Nephron (organoid): ENCODE measurements around the gene SUCLG1.

ENCODE experiments used
- H3K27ac Mint-ChIP-seq, 3 experiments: 2 replicates each; pipeline ENCODE4 v1.8.0; 2020; ENCODE audit warnings: mixed read lengths in 3 of 3, mild to moderate bottlenecking in 2 of 3, moderate library complexity in 1 of 3
- H3K27me3 Mint-ChIP-seq: 2 replicates; pipeline ENCODE4 v1.8.0; 2021; ENCODE audit warnings: low read depth, mild to moderate bottlenecking, moderate library complexity, mixed read lengths
- H3K36me3 Mint-ChIP-seq: 2 replicates; pipeline ENCODE4 v1.8.0; 2020; ENCODE audit warnings: low read depth, mixed read lengths
- H3K4me1 Mint-ChIP-seq: 2 replicates; pipeline ENCODE4 v1.8.0; 2020; ENCODE audit warnings: mixed read lengths
- H3K4me3 Mint-ChIP-seq, 3 experiments: 2 replicates each; pipeline ENCODE4 v1.8.0; 2020; ENCODE audit warnings: mild to moderate bottlenecking in 3 of 3, mixed read lengths in 3 of 3, moderate library complexity in 2 of 3
- H3K9me3 Mint-ChIP-seq: 2 replicates; pipeline ENCODE4 v1.8.0; 2020; ENCODE audit warnings: mixed read lengths
- CTCF ChIP-seq, 3 experiments: fragments of 200-600 bp; sonication (generic); IDR thresholded peaks; one replicate each; pipeline ENCODE4 v1.5.0; 2021; ENCODE audit warnings: antibody characterized with exemption in 3 of 3; ENCODE audit not compliant: unreplicated experiment in 3 of 3

SUCLG1 gene

GRCh38 chr2:84378960-84379359 lies 80.1 kb downstream of the SUCLG1 start:
- TF ChIP-seq CTCF (IDR thresholded peaks at IDR 0.05; ENCODE audit: unreplicated experiment in 3 of 3), result no peak
- Mint-ChIP-seq H3K27ac (no peak overlapping the region), H3K9me3 (no peaks in the 10 kb centered on the region), H3K36me3 (no peaks in the 10 kb centered on the region), H3K4me3 (no peak overlapping the region), H3K4me1 (no peaks in the 10 kb centered on the region), H3K27me3 (no peaks in the 10 kb centered on the region)

- no peak for TF ChIP-seq CTCF (IDR thresholded peaks at IDR 0.05; ENCODE audit: unreplicated experiment in 3 of 3)
- Mint-ChIP-seq H3K36me3 (no peaks in the 10 kb centered on the region), H3K4me3 (no peak overlapping the region), H3K4me1 (no peaks in the 10 kb centered on the region), H3K27ac (no peak overlapping the region), H3K27me3 (no peaks in the 10 kb centered on the region), H3K9me3 (peaks cover 2% of the 10 kb centered on the region)
Measured at GRCh38 chr2:84375020-84375419, 84.1 kb downstream of the SUCLG1 start.

- TF ChIP-seq CTCF (IDR thresholded peaks at IDR 0.05; ENCODE audit: unreplicated experiment in 3 of 3), result no peak
- Mint-ChIP-seq H3K27me3 (no peaks in the 10 kb centered on the region), H3K9me3 (peaks cover 2% of the 10 kb centered on the region), H3K4me3 (no peak overlapping the region), H3K27ac (no peak overlapping the region), H3K4me1 (no peaks in the 10 kb centered on the region), H3K36me3 (no peaks in the 10 kb centered on the region)
Measured at GRCh38 chr2:84373866-84374265, 85.2 kb downstream of the SUCLG1 start.
